Measurements from ENCODE around the gene BMP7. TPM values are rescaled to one million over a fixed set of nuclear protein-coding genes. Genes with fewer than 3 reads are reported as not detected.

The BMP7 gene
- total and polyA plus RNA-seq, 2 experiments from 2014 or later, result 15.9 to 22.8 TPM

- no peaks in the 10 kb centered on the region for H3K9me3 Mint-ChIP-seq
- no peak overlapping the region for H3K4me3 ChIP-seq
- H3K27me3 ChIP-seq (ENCODE audit: insufficient read depth), result peaks cover 3% of the 10 kb centered on the region
- peaks cover 26% of the 10 kb centered on the region for H3K4me1 Mint-ChIP-seq
- no peak overlapping the region for H3K27ac ChIP-seq (ENCODE audit: low read depth)
- no peaks in the 10 kb centered on the region for H3K79me2 ChIP-seq (replicated peaks; ENCODE audit: insufficient read depth)
- no peak for TF ChIP-seq EZH2phosphoT487 (IDR thresholded peaks at IDR 0.05; ENCODE audit: unreplicated experiment)
- TF ChIP-seq CTCF (conservative IDR thresholded peaks at IDR 0.05; ENCODE audit: low read depth in 2 of 2), result no peak
- TF ChIP-seq ZNF462 (CRISPR knock-in tag; IDR thresholded peaks at IDR 0.05), result no peak
- no peak for TF ChIP-seq POLR2AphosphoS5 (IDR thresholded peaks at IDR 0.05; ENCODE audit: low read depth)
- no peak for TF ChIP-seq NANOG (IDR thresholded peaks at IDR 0.05; ENCODE audit: borderline replicate concordance)
- TF ChIP-seq REST (IDR thresholded peaks at IDR 0.05; ENCODE audit: unreplicated experiment), result no peak
- TF ChIP-seq EZH2 (IDR thresholded peaks at IDR 0.05; ENCODE audit: low read depth, unreplicated experiment), result no peak
- TF ChIP-seq CREB1 (CRISPR knock-in tag; IDR thresholded peaks at IDR 0.05; ENCODE audit: low read depth), result no peak
- no peak for TF ChIP-seq JUNB (IDR thresholded peaks at IDR 0.05; ENCODE audit: unreplicated experiment)
- TF ChIP-seq ZNF331 (CRISPR knock-in tag; IDR thresholded peaks at IDR 0.05; ENCODE audit: low read depth), result no peak
- no peak for TF ChIP-seq ZNF114 (CRISPR knock-in tag; IDR thresholded peaks at IDR 0.05)
- TF ChIP-seq STAT1 (IDR thresholded peaks at IDR 0.05; ENCODE audit: unreplicated experiment), result no peak
- TF ChIP-seq ETS1 (IDR thresholded peaks at IDR 0.05), result no peak
- H4K20me1 ChIP-seq (replicated peaks; ENCODE audit: insufficient read depth), result no peaks in the 10 kb centered on the region
- no peaks in the 10 kb centered on the region for H3K36me3 ChIP-seq (ENCODE audit: insufficient read depth)
- H3K27me3 Mint-ChIP-seq (ENCODE audit: insufficient read depth, low read depth, poor library complexity), result peaks cover 23% of the 10 kb centered on the region
- H3K4me3 Mint-ChIP-seq, result no peak overlapping the region; the same call in 2 of the 3 replicates
- H3K9me2 ChIP-seq (ENCODE audit: insufficient read depth), result no peaks in the 10 kb centered on the region
- DNase-seq (ENCODE audit: low spot score) (no peak), ATAC-seq (no peak)
- H3K4me1 ChIP-seq (ENCODE audit: insufficient read depth), result peaks cover 13% of the 10 kb centered on the region
- no peak overlapping the region for H3K27ac Mint-ChIP-seq
- no peak overlapping the region for H3K4me2 ChIP-seq
- no peak overlapping the region for H2AFZ ChIP-seq
- no peaks in the 10 kb centered on the region for H3K36me3 Mint-ChIP-seq (ENCODE audit: low read depth)
- 0 out of 2 replicates have a peak, but pooled peaks cover 2% of the 10 kb centered on the region for H3F3A ChIP-seq (replicated peaks; ENCODE audit: low read depth)
Observed at GRCh38 chr20:57274846-57275245, 8.4 kb upstream of the BMP7 start.

All from GM23338 (cell line).